Esophagus muscularis mucosa (tissue), 4 donors: ENCODE data around the gene CAPZA2.

ENCODE experiments used
- EP300 ChIP-seq: sonication (generic); formaldehyde crosslinking; IDR thresholded peaks from one replicate; pipeline ENCODE4 v1.6.1; 2017; ENCODE audit warnings: antibody characterized with exemption
- POLR2A ChIP-seq: fragments of 450-650 bp; IDR thresholded peaks from one replicate; pipeline ENCODE4 v1.6.1; 2017; ENCODE audit warnings: antibody characterized with exemption, moderate library complexity, mild to moderate bottlenecking, low read depth
- TF ChIP-seq, protein P1 (sequence below), 3 experiments: fragments of 200-600 bp in 2 of 3; fragments of 450-650 bp in 1 of 3; sonication (generic) in 2 of 3; IDR thresholded peaks; one replicate each; pipeline ENCODE4 v1.5.1; 2017 to 2019; ENCODE audit warnings: antibody characterized with exemption in 3 of 3, mild to moderate bottlenecking in 2 of 3, moderate library complexity in 1 of 3

DNA sequence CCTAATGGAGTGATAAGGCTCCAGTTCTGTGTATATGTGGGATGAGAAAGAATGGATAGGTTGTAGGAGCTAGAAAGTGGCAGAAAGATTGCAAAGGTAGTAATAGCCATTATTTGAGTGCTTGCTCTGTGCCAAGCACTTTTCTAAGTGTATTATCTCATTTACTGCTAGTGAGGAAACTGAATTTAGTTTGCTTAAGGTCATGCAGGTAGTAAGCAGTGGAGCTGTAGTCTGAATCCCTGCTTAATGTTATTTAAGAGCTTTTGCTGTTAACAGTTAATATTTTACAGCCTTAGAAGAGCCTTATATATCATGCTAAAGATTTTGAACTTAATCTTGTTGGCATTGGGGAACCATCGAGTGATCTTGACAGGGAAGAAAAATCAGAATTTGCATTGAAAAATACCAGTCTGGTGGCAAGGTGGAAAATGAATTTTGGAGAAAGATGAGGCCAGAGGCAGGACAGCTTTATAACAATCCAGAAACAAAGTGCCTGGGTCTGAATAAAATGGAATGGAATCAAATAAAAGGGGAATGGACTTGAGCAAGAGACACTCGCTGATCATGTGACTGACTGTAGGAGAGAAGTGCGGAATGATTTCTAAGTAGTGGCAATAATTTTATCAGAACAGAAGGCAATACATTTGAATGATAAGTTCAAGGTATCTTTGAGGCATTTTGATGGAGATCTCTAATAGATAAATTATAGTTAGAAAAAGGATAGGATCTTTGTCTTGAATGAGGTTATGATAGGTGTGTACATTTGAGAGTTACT lies 15.2 kb downstream of the CAPZA2 start:
- TF ChIP-seq, protein P1, sequence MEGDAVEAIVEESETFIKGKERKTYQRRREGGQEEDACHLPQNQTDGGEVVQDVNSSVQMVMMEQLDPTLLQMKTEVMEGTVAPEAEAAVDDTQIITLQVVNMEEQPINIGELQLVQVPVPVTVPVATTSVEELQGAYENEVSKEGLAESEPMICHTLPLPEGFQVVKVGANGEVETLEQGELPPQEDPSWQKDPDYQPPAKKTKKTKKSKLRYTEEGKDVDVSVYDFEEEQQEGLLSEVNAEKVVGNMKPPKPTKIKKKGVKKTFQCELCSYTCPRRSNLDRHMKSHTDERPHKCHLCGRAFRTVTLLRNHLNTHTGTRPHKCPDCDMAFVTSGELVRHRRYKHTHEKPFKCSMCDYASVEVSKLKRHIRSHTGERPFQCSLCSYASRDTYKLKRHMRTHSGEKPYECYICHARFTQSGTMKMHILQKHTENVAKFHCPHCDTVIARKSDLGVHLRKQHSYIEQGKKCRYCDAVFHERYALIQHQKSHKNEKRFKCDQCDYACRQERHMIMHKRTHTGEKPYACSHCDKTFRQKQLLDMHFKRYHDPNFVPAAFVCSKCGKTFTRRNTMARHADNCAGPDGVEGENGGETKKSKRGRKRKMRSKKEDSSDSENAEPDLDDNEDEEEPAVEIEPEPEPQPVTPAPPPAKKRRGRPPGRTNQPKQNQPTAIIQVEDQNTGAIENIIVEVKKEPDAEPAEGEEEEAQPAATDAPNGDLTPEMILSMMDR (IDR thresholded peaks at IDR 0.05) = no peak
- TF ChIP-seq EP300 = no peak
- TF ChIP-seq POLR2A = no peak
